BLaER1 treated with 17β-estradiol and CSF1 and Interleukin-3, amounts not matched to agents 10 nM and 100 nM (cell line): ENCODE measurements around the gene EVL.

Experiments
- H3K27ac ChIP-seq, 11 experiments: shearing (Covaris generic); formaldehyde crosslinking; 2 replicates each; pipeline ENCODE4 v1.8.1; 2022
- H3K27me3 ChIP-seq, 11 experiments: shearing (Covaris generic); formaldehyde crosslinking; 2 replicates each; pipeline ENCODE4 v1.8.1; 2022
- H3K36me3 ChIP-seq, 11 experiments: shearing (Covaris generic); formaldehyde crosslinking; 2 replicates each; pipeline ENCODE4 v1.8.1; 2022
- H3K4me1 ChIP-seq, 10 experiments: shearing (Covaris generic); formaldehyde crosslinking; 2 replicates each; pipeline ENCODE4 v1.8.1; 2022
- H3K4me2 ChIP-seq, 11 experiments: shearing (Covaris generic); formaldehyde crosslinking; 2 replicates each; pipeline ENCODE4 v1.8.1; 2022
- H3K4me3 ChIP-seq, 10 experiments: shearing (Covaris generic); formaldehyde crosslinking; 2 replicates each; pipeline ENCODE4 v1.8.1; 2022
- H3K9ac ChIP-seq, 11 experiments: shearing (Covaris generic); formaldehyde crosslinking; 2 replicates each; pipeline ENCODE4 v1.8.1; 2022
- H3K9me3 ChIP-seq, 11 experiments: shearing (Covaris generic); formaldehyde crosslinking; replicated peaks in 1 of 11; 2 replicates each; pipeline ENCODE4 v1.8.1; 2022
- H4K20me1 ChIP-seq, 11 experiments: shearing (Covaris generic); formaldehyde crosslinking; 2 replicates each; pipeline ENCODE4 v1.8.1; 2022
- Cebpa-rat ChIP-seq, 11 experiments: shearing (Covaris generic); IDR thresholded peaks; 2 replicates each; pipeline ENCODE4 v1.8.1; 2022

The EVL gene

GRCh38 chr14:100158566-100159093 is 93.4 kb downstream of the EVL start:
- H3K27me3 ChIP-seq: peaks cover 52 to 61% (median 58%) of the 10 kb centered on the region in 11 experiments
- peak overlapping the region in 5 of 11 experiments; percentile 4 to 36 (median 19); a peak in 6 of 22 replicates for H3K9ac ChIP-seq
- peaks cover 10 to 23% (median 17%) of the 10 kb centered on the region in 11 experiments for H3K9me3 ChIP-seq
- no peak overlapping the region for H3K27ac ChIP-seq
- H4K20me1 ChIP-seq: peaks cover 0 to 38% (median 20%) of the 10 kb centered on the region in 11 experiments; a peak in 14 of 22 replicates
- peaks cover 31 to 57% (median 48%) of the 10 kb centered on the region in 10 experiments for H3K4me1 ChIP-seq
- no peaks in the 10 kb centered on the region for H3K36me3 ChIP-seq
- H3K4me2 ChIP-seq: peak overlapping the region; percentile 84 to 99 (median 96)
- peak overlapping the region; percentile 51 to 69 (median 57) for H3K4me3 ChIP-seq
- no peak for TF ChIP-seq Cebpa-rat (IDR thresholded peaks at IDR 0.05)

GRCh38 chr14:100159094-100159864 is 94.1 kb downstream of the EVL start, which contains the start of gene DEGS2:
Gene DEGS2, minus strand, starts transcription at chr14:100159645. Its CDS starts 58 bp downstream, at chr14:100159587.
- Histone ChIP-seq H3K4me2 (peak within 1 kb of the TSS; percentile 84 to 99 (median 96)), H3K4me3 (peak within 1 kb of the TSS; percentile 51 to 69 (median 57)), H3K27me3 (peaks cover 52 to 61% (median 58%) of the 10 kb centered on the region in 11 experiments), H3K27ac (no peak within 1 kb of the TSS), H4K20me1 (peaks cover 0 to 38% (median 20%) of the 10 kb centered on the region in 11 experiments; a peak in 14 of 22 replicates), H3K9ac (peak within 1 kb of the TSS in 5 of 11 experiments; percentile 4 to 40 (median 28); a peak in 6 of 22 replicates), H3K36me3 (no peaks in the 10 kb centered on the region), H3K4me1 (peaks cover 31 to 57% (median 48%) of the 10 kb centered on the region in 10 experiments), H3K9me3 (peaks cover 9 to 18% (median 16%) of the 10 kb centered on the region in 11 experiments)
- TF ChIP-seq Cebpa-rat (IDR thresholded peaks at IDR 0.05): no peak

- no peak for TF ChIP-seq Cebpa-rat (IDR thresholded peaks at IDR 0.05)
- H3K4me3 ChIP-seq: peak overlapping the region; percentile 51 to 69 (median 57)
- H3K36me3 ChIP-seq: no peaks in the 10 kb centered on the region
- peaks cover 52 to 61% (median 58%) of the 10 kb centered on the region in 11 experiments for H3K27me3 ChIP-seq
- H4K20me1 ChIP-seq: peaks cover 0 to 38% (median 20%) of the 10 kb centered on the region in 11 experiments; a peak in 14 of 22 replicates
- H3K4me2 ChIP-seq: peak overlapping the region; percentile 84 to 99 (median 96)
- H3K9ac ChIP-seq: peak overlapping the region in 2 of 11 experiments; percentile 5 to 40; a peak in 2 of 22 replicates
- peaks cover 30 to 55% (median 48%) of the 10 kb centered on the region in 10 experiments for H3K4me1 ChIP-seq
- peaks cover 2 to 11% (median 8%) of the 10 kb centered on the region in 11 experiments; a peak in 21 of 22 replicates for H3K9me3 ChIP-seq
- no peak overlapping the region for H3K27ac ChIP-seq
Observed at GRCh38 chr14:100159865-100160533, 94.8 kb downstream of the EVL start.

- peaks cover 0 to 8% (median 6%) of the 10 kb centered on the region in 11 experiments; a peak in 10 of 22 replicates for H3K9me3 ChIP-seq
- H3K4me1 ChIP-seq: peaks cover 25 to 50% (median 43%) of the 10 kb centered on the region in 10 experiments
- no peak overlapping the region for H3K27ac ChIP-seq
- H3K27me3 ChIP-seq: peaks cover 52 to 61% (median 58%) of the 10 kb centered on the region in 11 experiments
- peaks cover 0 to 38% (median 20%) of the 10 kb centered on the region in 11 experiments; a peak in 14 of 22 replicates for H4K20me1 ChIP-seq
- H3K9ac ChIP-seq: no peak overlapping the region
- no peak for TF ChIP-seq Cebpa-rat (IDR thresholded peaks at IDR 0.05)
- peak overlapping the region in 2 of 10 experiments; percentile 54 to 60; a peak in 3 of 20 replicates for H3K4me3 ChIP-seq
- no peaks in the 10 kb centered on the region for H3K36me3 ChIP-seq
- H3K4me2 ChIP-seq: peak overlapping the region in 3 of 11 experiments; percentile 84 to 99 (median 94); a peak in 6 of 22 replicates
Observed at GRCh38 chr14:100160534-100160916, 95.3 kb downstream of the EVL start.

GRCh38 chr14:100165376-100165775 is 100.2 kb downstream of the EVL start:
- Histone ChIP-seq H3K4me1 (peaks cover 8 to 24% (median 13%) of the 10 kb centered on the region in 10 experiments; a peak in 18 of 20 replicates), H3K27ac (no peak overlapping the region; a peak in 1 of 22 replicates), H3K27me3 (peaks cover 12 to 22% (median 15%) of the 10 kb centered on the region in 11 experiments), H3K4me2 (no peak overlapping the region), H3K36me3 (no peaks in the 10 kb centered on the region), H4K20me1 (peaks cover 0 to 9% (median 3%) of the 10 kb centered on the region in 11 experiments; a peak in 9 of 22 replicates), H3K9ac (no peak overlapping the region), H3K4me3 (no peak overlapping the region), H3K9me3 (peaks cover 0 to 4% (median 2%) of the 10 kb centered on the region in 11 experiments; a peak in 9 of 22 replicates)
- no peak for TF ChIP-seq Cebpa-rat (IDR thresholded peaks at IDR 0.05)

GRCh38 chr14:100165831-100166440 is 100.7 kb downstream of the EVL start:
- Histone ChIP-seq H3K9me3 (no peaks in the 10 kb centered on the region; a peak in 1 of 22 replicates), H3K4me2 (peak overlapping the region in 9 of 11 experiments; percentile 54 to 83 (median 71); a peak in 10 of 22 replicates), H3K4me3 (no peak overlapping the region), H3K27ac (peak overlapping the region in 5 of 11 experiments; percentile 35 to 74 (median 65); a peak in 8 of 22 replicates), H3K36me3 (no peaks in the 10 kb centered on the region), H3K27me3 (peaks cover 7 to 17% (median 9%) of the 10 kb centered on the region in 11 experiments), H3K9ac (peak overlapping the region in 4 of 11 experiments; percentile 49 to 70 (median 62); a peak in 3 of 22 replicates), H3K4me1 (peaks cover 6 to 24% (median 13%) of the 10 kb centered on the region in 10 experiments; a peak in 17 of 20 replicates), H4K20me1 (peaks cover 0 to 5% (median 0%) of the 10 kb centered on the region in 11 experiments; a peak in 3 of 22 replicates)
- TF ChIP-seq Cebpa-rat (IDR thresholded peaks at IDR 0.05): no peak

- no peak overlapping the region for H3K9ac ChIP-seq
- no peak overlapping the region for H3K27ac ChIP-seq
- peak overlapping the region in 3 of 11 experiments; percentile 12 to 37 (median 15); a peak in 2 of 22 replicates for H3K4me2 ChIP-seq
- H3K27me3 ChIP-seq: peaks cover 0 to 8% (median 0%) of the 10 kb centered on the region in 11 experiments; a peak in 3 of 22 replicates
- no peak overlapping the region for H3K4me3 ChIP-seq
- no peaks in the 10 kb centered on the region for H3K36me3 ChIP-seq
- no peak for TF ChIP-seq Cebpa-rat (IDR thresholded peaks at IDR 0.05)
- H4K20me1 ChIP-seq: no peaks in the 10 kb centered on the region
- H3K9me3 ChIP-seq: no peaks in the 10 kb centered on the region; a peak in 1 of 22 replicates
- H3K4me1 ChIP-seq: peaks cover 6 to 24% (median 13%) of the 10 kb centered on the region in 10 experiments; a peak in 17 of 20 replicates
Observed at GRCh38 chr14:100168506-100168905, 103.3 kb downstream of the EVL start.

- Histone ChIP-seq H3K4me2 (no peak overlapping the region), H3K4me3 (no peak overlapping the region), H3K4me1 (peaks cover 13 to 29% (median 16%) of the 10 kb centered on the region in 10 experiments; a peak in 17 of 20 replicates), H3K27me3 (peaks cover 0 to 8% (median 0%) of the 10 kb centered on the region in 11 experiments; a peak in 3 of 22 replicates), H4K20me1 (no peaks in the 10 kb centered on the region), H3K9ac (no peak overlapping the region), H3K27ac (no peak overlapping the region), H3K36me3 (no peaks in the 10 kb centered on the region), H3K9me3 (no peaks in the 10 kb centered on the region; a peak in 1 of 22 replicates)
- TF ChIP-seq Cebpa-rat (IDR thresholded peaks at IDR 0.05): no peak
Observed at GRCh38 chr14:100170880-100171279, 105.7 kb downstream of the EVL start.
